Ascending aorta (tissue), 2 donors: ENCODE data around the gene FPGS. TPM values are rescaled to one million over a fixed set of nuclear protein-coding genes. Genes with fewer than 3 reads are reported as not detected.
"Not testable (repeated sequence)": the region's sequence is repeated elsewhere in the genome, so short reads cannot be mapped to it uniquely, and the experiment has no call there.

Experiments used
- DNase-seq, 2 donors: peaks; one replicate each; pipeline ENCODE4 v3.0.0-alpha.2; 2019; ENCODE audit warnings: low spot score in 2 of 2
- H3K27ac ChIP-seq, 2 donors: fragments of 200-600 bp; sonication (generic); one replicate each; pipeline ENCODE4 v1.5.1; 2016 to 2017; ENCODE audit warnings: mild to moderate bottlenecking in 1 of 2
- H3K27me3 ChIP-seq: fragments of 200-600 bp; sonication (generic); one replicate; pipeline ENCODE4 v1.5.1; 2017
- H3K36me3 ChIP-seq, 2 donors: fragments of 200-600 bp; sonication (generic); one replicate each; pipeline ENCODE4 v1.5.1; 2016
- H3K4me1 ChIP-seq, 2 donors: fragments of 200-600 bp; sonication (generic); one replicate each; pipeline ENCODE4 v1.5.1; 2016 to 2017; ENCODE audit warnings: mild to moderate bottlenecking in 1 of 2
- H3K4me3 ChIP-seq, 2 donors: fragments of 200-600 bp; sonication (generic); one replicate each; pipeline ENCODE4 v1.5.1; 2016 to 2017; ENCODE audit warnings: mild to moderate bottlenecking in 1 of 2
- H3K9me3 ChIP-seq, 2 donors: fragments of 200-600 bp; sonication (generic); one replicate each; pipeline ENCODE4 v1.5.1; 2016
- intact Hi-C: fragments of 100-400 bp; cut with DNase I; formaldehyde crosslinking; loops from one replicate; pipeline ENCODE4 v1.15.1; 2023
- total RNA-seq: library from RNA; depleted of rRNA; stranded (reverse); fragments of >200 nt; gene quantifications from one replicate; pipeline ENCODE4 v1.1.0, GENCODE V29; 2016
- TF ChIP-seq, protein P1 (sequence below), 3 experiments: fragments of 200-600 bp in 2 of 3; fragments of 450-650 bp in 1 of 3; sonication (generic) in 2 of 3; IDR thresholded peaks; one replicate each; pipeline ENCODE4 v1.5.1; 2016 to 2019; ENCODE audit warnings: antibody characterized with exemption in 3 of 3, mild to moderate bottlenecking in 1 of 3, moderate library complexity in 1 of 3

Gene FPGS
- total RNA-seq, 1 donor from 2014 or later = 286 TPM

GRCh38 chr9:127837346-127837745, 34.7 kb downstream of the FPGS start:
- TF ChIP-seq, protein P1, sequence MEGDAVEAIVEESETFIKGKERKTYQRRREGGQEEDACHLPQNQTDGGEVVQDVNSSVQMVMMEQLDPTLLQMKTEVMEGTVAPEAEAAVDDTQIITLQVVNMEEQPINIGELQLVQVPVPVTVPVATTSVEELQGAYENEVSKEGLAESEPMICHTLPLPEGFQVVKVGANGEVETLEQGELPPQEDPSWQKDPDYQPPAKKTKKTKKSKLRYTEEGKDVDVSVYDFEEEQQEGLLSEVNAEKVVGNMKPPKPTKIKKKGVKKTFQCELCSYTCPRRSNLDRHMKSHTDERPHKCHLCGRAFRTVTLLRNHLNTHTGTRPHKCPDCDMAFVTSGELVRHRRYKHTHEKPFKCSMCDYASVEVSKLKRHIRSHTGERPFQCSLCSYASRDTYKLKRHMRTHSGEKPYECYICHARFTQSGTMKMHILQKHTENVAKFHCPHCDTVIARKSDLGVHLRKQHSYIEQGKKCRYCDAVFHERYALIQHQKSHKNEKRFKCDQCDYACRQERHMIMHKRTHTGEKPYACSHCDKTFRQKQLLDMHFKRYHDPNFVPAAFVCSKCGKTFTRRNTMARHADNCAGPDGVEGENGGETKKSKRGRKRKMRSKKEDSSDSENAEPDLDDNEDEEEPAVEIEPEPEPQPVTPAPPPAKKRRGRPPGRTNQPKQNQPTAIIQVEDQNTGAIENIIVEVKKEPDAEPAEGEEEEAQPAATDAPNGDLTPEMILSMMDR (IDR thresholded peaks at IDR 0.05) = no peak
- Histone ChIP-seq H3K27me3 (no peaks in the 10 kb centered on the region), H3K27ac (peak overlapping the region; percentile 95 to 97)

GRCh38 chr9:127838375-127839078, 35.8 kb downstream of the FPGS start:
- peaks cover 36 to 77% of the 10 kb centered on the region in 2 donors for H3K4me1 ChIP-seq
- intact Hi-C loops = no loop called here
- H3K27me3 ChIP-seq = no peaks in the 10 kb centered on the region
- H3K27ac ChIP-seq = peak overlapping the region; percentile 95 to 97
- TF ChIP-seq, protein P1 (IDR thresholded peaks at IDR 0.05) = no peak
- peaks cover 25 to 40% of the 10 kb centered on the region in 2 donors for H3K36me3 ChIP-seq
- H3K9me3 ChIP-seq = no peaks in the 10 kb centered on the region
- peak; percentile 89 to 98 for DNase-seq
- peak overlapping the region in 1 of 2 donors; percentile 15 for H3K4me3 ChIP-seq

More at GRCh38 chr9:127837346-127837745, 34.7 kb downstream of the FPGS start:
- no peak for DNase-seq
- no peak overlapping the region for H3K4me3 ChIP-seq
- intact Hi-C loops = no loop called here
- no peaks in the 10 kb centered on the region for H3K9me3 ChIP-seq
- peaks cover 19 to 30% of the 10 kb centered on the region in 2 donors for H3K36me3 ChIP-seq
- H3K4me1 ChIP-seq = peaks cover 42 to 84% of the 10 kb centered on the region in 2 donors

DNA sequence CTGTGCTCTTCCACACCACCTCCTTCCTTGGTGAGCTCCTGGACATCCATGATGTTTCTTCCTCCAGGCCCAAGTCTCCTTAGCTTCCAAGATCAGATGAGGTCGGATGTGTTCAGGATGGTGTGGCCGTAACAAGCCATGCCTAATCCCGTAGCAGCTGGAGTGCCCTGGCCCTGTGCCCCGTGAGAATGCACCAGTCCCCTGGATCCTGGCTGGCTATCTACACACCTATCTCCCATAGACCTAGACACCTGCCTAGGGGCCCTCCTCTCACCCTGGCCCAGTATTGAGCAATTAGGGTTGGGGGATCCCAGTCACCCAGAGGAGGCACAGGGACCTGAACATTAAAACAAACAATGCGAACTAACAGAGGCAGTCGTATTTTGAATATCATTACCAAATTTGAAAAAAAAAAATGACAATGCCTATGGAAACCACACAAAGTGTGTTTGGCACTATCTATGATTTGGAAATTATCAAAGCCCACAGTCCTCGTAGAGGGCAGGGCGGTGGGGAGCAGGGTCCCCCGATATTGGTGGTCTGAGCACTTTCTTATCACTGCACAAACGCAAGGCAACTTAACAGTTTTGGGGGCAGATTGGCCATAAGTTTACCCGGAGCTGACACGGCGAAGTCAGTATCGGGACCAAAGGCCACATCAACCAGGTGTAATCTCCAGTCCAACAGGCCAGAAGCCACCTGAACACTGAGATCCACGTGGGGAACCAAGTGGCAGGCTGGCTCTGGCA, 38.6 kb downstream of the FPGS start:
- H3K9me3 ChIP-seq = no peaks in the 10 kb centered on the region
- no peak overlapping the region for H3K4me3 ChIP-seq
- H3K4me1 ChIP-seq = peaks cover 32 to 77% of the 10 kb centered on the region in 2 donors
- H3K27me3 ChIP-seq = no peaks in the 10 kb centered on the region
- H3K27ac ChIP-seq = peak overlapping the region; percentile 95 to 97
- TF ChIP-seq, protein P1 (IDR thresholded peaks at IDR 0.05) = no peak
- H3K36me3 ChIP-seq = peaks cover 25 to 40% of the 10 kb centered on the region in 2 donors
- intact Hi-C loops = no loop called here
- no peak for DNase-seq

DNA sequence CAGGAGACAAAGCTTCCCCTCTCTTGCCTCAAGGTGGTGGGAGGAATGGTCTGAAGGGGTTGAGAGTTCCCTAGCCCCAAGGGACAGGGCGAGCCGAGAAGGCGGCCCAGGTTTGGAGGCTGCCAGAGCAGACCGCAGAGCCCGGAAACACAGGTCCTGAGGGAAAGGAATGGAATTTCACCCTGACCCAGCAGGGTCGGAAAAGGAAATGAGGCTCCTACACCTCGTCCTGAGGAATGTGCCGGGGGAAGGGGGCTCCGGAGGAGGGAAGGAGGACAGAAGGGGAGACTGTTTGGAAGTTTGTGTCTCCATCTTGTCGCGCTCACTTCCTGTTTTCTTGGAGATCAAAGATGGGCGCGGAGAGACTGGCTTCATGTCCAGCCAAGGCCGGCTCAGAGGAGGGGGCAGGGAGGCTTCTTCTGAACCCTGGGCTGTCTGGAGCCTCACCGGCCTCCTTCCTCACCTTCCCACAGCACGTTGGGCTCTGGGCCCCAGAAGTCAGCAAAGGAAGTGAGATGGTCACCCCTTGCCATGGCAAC, 42.2 kb downstream of the FPGS start:
- intact Hi-C loops = loop anchor here (5.0 kb wide), 1 partner anchor 658 kb away; no protein-coding TSS in a partner anchor
- Histone ChIP-seq H3K9me3 (peaks cover 6 to 10% of the 10 kb centered on the region in 2 donors), H3K4me1 (peaks cover 13 to 58% of the 10 kb centered on the region in 2 donors), H3K27ac (peak overlapping the region; percentile 96 to 98), H3K4me3 (no peak overlapping the region), H3K36me3 (peaks cover 31 to 56% of the 10 kb centered on the region in 2 donors), H3K27me3 (no peaks in the 10 kb centered on the region)
- TF ChIP-seq, protein P1 (IDR thresholded peaks at IDR 0.05) = no peak
- no peak for DNase-seq

DNA sequence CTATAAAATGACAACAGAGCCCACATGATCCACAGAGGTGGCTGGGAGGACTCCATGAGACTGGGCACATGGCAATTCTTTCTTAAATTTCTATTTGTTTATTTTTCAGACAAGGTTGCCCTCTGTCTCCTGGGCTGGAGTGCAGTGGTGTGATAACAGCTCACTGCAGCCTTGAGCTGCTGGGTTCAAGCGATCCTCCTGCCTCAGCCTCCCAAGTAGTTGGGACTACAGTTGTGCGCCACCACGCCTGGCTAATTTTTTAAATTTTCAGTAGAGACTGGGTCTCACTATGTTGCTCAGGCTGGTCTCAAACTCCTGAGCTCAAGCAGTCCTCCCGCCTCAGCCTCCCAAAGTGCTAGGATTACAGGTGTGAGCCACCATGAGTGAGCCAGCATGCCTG, 42.9 kb downstream of the FPGS start:
- not testable (repeated sequence) for H3K9me3 ChIP-seq, DNase-seq, H3K27me3 ChIP-seq, H3K4me3 ChIP-seq
- Histone ChIP-seq H3K4me1 (peaks cover 13 to 54% of the 10 kb centered on the region in 2 donors), H3K27ac (peak overlapping the region; percentile 96 to 98), H3K36me3 (peaks cover 25 to 56% of the 10 kb centered on the region in 2 donors)
- intact Hi-C loops = loop anchor here (5.0 kb wide), 1 partner anchor 658 kb away; no protein-coding TSS in a partner anchor
